Memory B cell (primary cell): ENCODE measurements around the gene BICRAL.
"Not testable (repeated sequence)": the region's sequence is repeated elsewhere in the genome, so short reads cannot be mapped to it uniquely, and the experiment has no call there.

Experiments
- ATAC-seq: fragments of 150-1000 bp; cut with Tn5 transposase; 2 replicates; pipeline ENCODE4 v1.10.0; 2021; ENCODE audit warnings: low read depth, mild to moderate bottlenecking, moderate library complexity
- DNase-seq, 2 donors: peaks; one replicate each; pipeline ENCODE4 v3.0.0; 2022; ENCODE audit warnings: low spot score in 2 of 2
- H3K27ac Mint-ChIP-seq: one replicate; pipeline ENCODE4 v1.8.0; 2022; ENCODE audit warnings: mild to moderate bottlenecking, moderate library complexity, mixed read lengths
- H3K27me3 Mint-ChIP-seq: one replicate; pipeline ENCODE4 v1.8.0; 2022; ENCODE audit warnings: mixed read lengths
- H3K36me3 Mint-ChIP-seq: one replicate; pipeline ENCODE4 v1.8.0; 2022; ENCODE audit warnings: mild to moderate bottlenecking, mixed read lengths
- H3K4me1 Mint-ChIP-seq: one replicate; pipeline ENCODE4 v1.8.0; 2022; ENCODE audit warnings: mixed read lengths
- H3K4me3 Mint-ChIP-seq: one replicate; pipeline ENCODE4 v1.8.0; 2022; ENCODE audit warnings: mild to moderate bottlenecking, moderate library complexity, mixed read lengths
- H3K9me3 Mint-ChIP-seq: one replicate; pipeline ENCODE4 v1.8.0; 2022; ENCODE audit warnings: mixed read lengths

The BICRAL gene

GRCh38 chr6:42756722-42757121 lies 25.1 kb upstream of the BICRAL start:
- DNase-seq (no peak), ATAC-seq (no peak)
- H3K27me3 Mint-ChIP-seq: no peaks in the 10 kb centered on the region
- no peak overlapping the region for H3K27ac Mint-ChIP-seq
- H3K9me3 Mint-ChIP-seq: no peaks in the 10 kb centered on the region
- no peak overlapping the region for H3K4me3 Mint-ChIP-seq
- H3K4me1 Mint-ChIP-seq: peaks cover 26% of the 10 kb centered on the region
- peaks cover 22% of the 10 kb centered on the region for H3K36me3 Mint-ChIP-seq

- Mint-ChIP-seq H3K36me3 (peaks cover 16% of the 10 kb centered on the region), H3K27ac (no peak overlapping the region), H3K27me3 (no peaks in the 10 kb centered on the region), H3K4me1 (peaks cover 20% of the 10 kb centered on the region), H3K9me3 (no peaks in the 10 kb centered on the region), H3K4me3 (no peak overlapping the region)
- ATAC-seq (no peak), DNase-seq (no peak)
Measured at GRCh38 chr6:42758756-42759430, 23.0 kb upstream of the BICRAL start.

- H3K36me3 Mint-ChIP-seq: peaks cover 11% of the 10 kb centered on the region
- H3K27me3 Mint-ChIP-seq: no peaks in the 10 kb centered on the region
- peaks cover 10% of the 10 kb centered on the region for H3K4me1 Mint-ChIP-seq
- ATAC-seq: no peak
- no peaks in the 10 kb centered on the region for H3K9me3 Mint-ChIP-seq
- no peak overlapping the region for H3K4me3 Mint-ChIP-seq
- H3K27ac Mint-ChIP-seq: no peak overlapping the region
- no peak for DNase-seq
Measured at GRCh38 chr6:42761287-42762067, 20.4 kb upstream of the BICRAL start.

GRCh38 chr6:42762426-42762859 lies 19.4 kb upstream of the BICRAL start:
- no peak overlapping the region for H3K4me3 Mint-ChIP-seq
- DNase-seq: no peak
- no peak overlapping the region for H3K27ac Mint-ChIP-seq
- peaks cover 7% of the 10 kb centered on the region for H3K4me1 Mint-ChIP-seq
- peaks cover 11% of the 10 kb centered on the region for H3K36me3 Mint-ChIP-seq
- ATAC-seq: no peak
- no peaks in the 10 kb centered on the region for H3K9me3 Mint-ChIP-seq
- no peaks in the 10 kb centered on the region for H3K27me3 Mint-ChIP-seq

GRCh38 chr6:42762950-42763349 lies 18.9 kb upstream of the BICRAL start:
- Mint-ChIP-seq H3K27me3 (no peaks in the 10 kb centered on the region), H3K36me3 (peaks cover 14% of the 10 kb centered on the region), H3K9me3 (no peaks in the 10 kb centered on the region), H3K4me3 (no peak overlapping the region), H3K4me1 (peaks cover 7% of the 10 kb centered on the region), H3K27ac (no peak overlapping the region)
- DNase-seq (no peak), ATAC-seq (no peak)

GRCh38 chr6:42764911-42765648 lies 16.8 kb upstream of the BICRAL start:
- H3K4me3 Mint-ChIP-seq: no peak overlapping the region
- H3K36me3 Mint-ChIP-seq: peaks cover 6% of the 10 kb centered on the region
- H3K27me3 Mint-ChIP-seq: no peaks in the 10 kb centered on the region
- peaks cover 7% of the 10 kb centered on the region for H3K4me1 Mint-ChIP-seq
- H3K9me3 Mint-ChIP-seq: no peaks in the 10 kb centered on the region
- ATAC-seq (no peak), DNase-seq (no peak)
- H3K27ac Mint-ChIP-seq: peak overlapping the region; percentile 55

GRCh38 chr6:42766163-42766670 lies 15.6 kb upstream of the BICRAL start:
- H3K4me1 Mint-ChIP-seq: peaks cover 10% of the 10 kb centered on the region
- no peak for DNase-seq

GRCh38 chr6:42769051-42769450 lies 12.8 kb upstream of the BICRAL start:
- Mint-ChIP-seq H3K36me3 (peaks cover 8% of the 10 kb centered on the region), H3K27ac (peak overlapping the region; percentile 99), H3K4me1 (peaks cover 26% of the 10 kb centered on the region), H3K4me3 (no peak overlapping the region), H3K9me3 (no peaks in the 10 kb centered on the region), H3K27me3 (no peaks in the 10 kb centered on the region)
- DNase-seq (no peak), ATAC-seq (no peak)

More at GRCh38 chr6:42766163-42766670, 15.6 kb upstream of the BICRAL start:
- Mint-ChIP-seq H3K36me3 (peaks cover 6% of the 10 kb centered on the region), H3K27me3 (no peaks in the 10 kb centered on the region), H3K4me3 (no peak overlapping the region), H3K9me3 (no peaks in the 10 kb centered on the region), H3K27ac (peak overlapping the region; percentile 55)
- no peak for ATAC-seq

- H3K9me3 Mint-ChIP-seq: no peaks in the 10 kb centered on the region
- H3K4me1 Mint-ChIP-seq: peaks cover 31% of the 10 kb centered on the region
- H3K4me3 Mint-ChIP-seq: no peak overlapping the region
- H3K27ac Mint-ChIP-seq: peak overlapping the region; percentile 99
- no peaks in the 10 kb centered on the region for H3K27me3 Mint-ChIP-seq
- ATAC-seq (no peak), DNase-seq (no peak)
- peaks cover 8% of the 10 kb centered on the region for H3K36me3 Mint-ChIP-seq
Measured at GRCh38 chr6:42769836-42770235, 12.0 kb upstream of the BICRAL start.

- Mint-ChIP-seq H3K4me3 (peak overlapping the region; percentile 73), H3K9me3 (no peaks in the 10 kb centered on the region), H3K27me3 (no peaks in the 10 kb centered on the region), H3K27ac (peak overlapping the region; percentile 99), H3K4me1 (peaks cover 38% of the 10 kb centered on the region), H3K36me3 (peaks cover 7% of the 10 kb centered on the region)
- ATAC-seq: peak; percentile 11
- no peak for DNase-seq
Measured at GRCh38 chr6:42771741-42772100, 10.1 kb upstream of the BICRAL start.

GRCh38 chr6:42774201-42774600 lies 7.7 kb upstream of the BICRAL start:
- ATAC-seq (no peak), DNase-seq (no peak)
- H3K27me3 Mint-ChIP-seq: no peaks in the 10 kb centered on the region
- H3K36me3 Mint-ChIP-seq: peaks cover 2% of the 10 kb centered on the region
- no peaks in the 10 kb centered on the region for H3K9me3 Mint-ChIP-seq
- peak overlapping the region; percentile 99 for H3K27ac Mint-ChIP-seq
- H3K4me1 Mint-ChIP-seq: peaks cover 49% of the 10 kb centered on the region
- peak overlapping the region; percentile 81 for H3K4me3 Mint-ChIP-seq

GRCh38 chr6:42774821-42775487 lies 6.9 kb upstream of the BICRAL start:
- peaks cover 50% of the 10 kb centered on the region for H3K4me1 Mint-ChIP-seq
- peak; percentile 55 for ATAC-seq
- peak; percentile 61 to 64 for DNase-seq
- H3K4me3 Mint-ChIP-seq: peak overlapping the region; percentile 81
- H3K27ac Mint-ChIP-seq: peak overlapping the region; percentile 99
- H3K9me3 Mint-ChIP-seq, H3K27me3 Mint-ChIP-seq, H3K36me3 Mint-ChIP-seq: not testable (repeated sequence)

GRCh38 chr6:42777126-42777822 lies 4.6 kb upstream of the BICRAL start:
- no peak for DNase-seq
- H3K27ac Mint-ChIP-seq: peak overlapping the region; percentile 87
- no peaks in the 10 kb centered on the region for H3K27me3 Mint-ChIP-seq
- no peaks in the 10 kb centered on the region for H3K9me3 Mint-ChIP-seq
- peak; percentile 9 for ATAC-seq
- H3K36me3 Mint-ChIP-seq: peaks cover 2% of the 10 kb centered on the region
- peaks cover 44% of the 10 kb centered on the region for H3K4me1 Mint-ChIP-seq
- H3K4me3 Mint-ChIP-seq: no peak overlapping the region
